ENCODE results near the gene IGSF11. TPM values are rescaled to one million over a fixed set of nuclear protein-coding genes. Genes with fewer than 3 reads are reported as not detected.
"Not testable (repeated sequence)": the region's sequence is repeated elsewhere in the genome, so short reads cannot be mapped to it uniquely, and the experiment has no call there.

The IGSF11 gene
- polyA plus RNA-seq, 1 donor = 1.9 TPM

DNA sequence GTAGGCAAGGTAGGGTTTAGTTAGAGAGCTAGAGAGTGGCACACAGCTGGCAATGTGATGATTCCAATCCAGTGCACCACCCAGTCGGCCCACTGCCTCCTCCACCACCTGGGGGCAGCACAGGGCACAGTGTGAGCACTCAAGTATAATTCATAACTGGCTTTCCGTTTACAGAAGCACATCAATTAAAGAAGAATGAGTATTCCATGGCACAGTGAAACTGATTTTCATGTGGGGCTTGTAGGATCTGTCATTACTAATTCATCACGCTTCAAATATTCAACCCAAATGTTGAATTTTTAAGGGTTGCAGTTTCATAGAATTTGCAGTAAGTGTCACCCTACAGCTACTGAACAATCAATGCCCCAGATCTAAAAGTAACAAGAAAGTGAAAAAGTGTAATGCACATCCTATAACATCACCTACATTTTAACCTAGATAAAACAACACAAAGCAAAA is 149.9 kb downstream of the IGSF11 start:
- no peaks in the 10 kb centered on the region for H3K4me1 ChIP-seq (ENCODE audit: control insufficient read depth, insufficient read depth, low read length)

DNA sequence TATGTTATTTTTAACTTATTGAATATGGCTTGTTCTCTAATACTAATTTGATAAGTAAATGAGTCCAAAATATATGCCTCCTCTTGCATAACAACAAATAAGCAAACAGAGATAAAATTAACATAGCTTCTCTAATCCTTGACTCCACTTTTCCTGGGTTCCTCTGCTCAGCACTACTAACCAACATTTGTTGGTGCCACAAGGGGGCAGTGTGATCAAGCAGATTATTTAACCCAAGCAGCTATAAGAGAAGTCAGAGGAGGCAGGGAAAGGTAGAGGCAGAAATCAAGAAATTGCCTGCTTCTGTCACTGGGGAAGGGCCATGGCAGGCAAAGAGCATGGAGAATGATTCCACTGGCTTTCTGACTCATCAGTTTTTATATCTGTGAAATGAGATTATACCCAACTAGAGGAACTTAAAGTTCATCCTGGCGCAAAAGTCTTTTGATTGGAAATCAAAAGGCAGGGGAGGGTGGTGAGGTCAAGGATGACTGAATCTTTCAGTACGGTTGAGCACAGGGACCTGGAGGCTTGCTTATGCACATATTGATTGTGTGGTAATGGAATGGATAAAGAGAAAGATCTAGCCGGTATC is 152.2 kb downstream of the IGSF11 start:
- Histone ChIP-seq H3K4me1 (ENCODE audit: control insufficient read depth, insufficient read depth, low read length) (no peaks in the 10 kb centered on the region), H3K36me3 (ENCODE audit: control insufficient read depth, insufficient read depth, low read length) (no peaks in the 10 kb centered on the region), H3K9me3 (ENCODE audit: control insufficient read depth, low read depth, low read length) (no peaks in the 10 kb centered on the region), H3K27ac (ENCODE audit: low read length) (no peak overlapping the region), H3K4me3 (ENCODE audit: low read length) (no peak overlapping the region), H3K27me3 (ENCODE audit: control insufficient read depth, insufficient read depth, low read length) (no peaks in the 10 kb centered on the region)
- WGBS (ENCODE audit: insufficient coverage, low lambda C conversion rate) = 60% methylated on average over 1 of the region's 3 CpGs
- DNase-seq = peak; percentile 23 to 50

More for the DNA sequence above, 149.9 kb downstream of the IGSF11 start:
- no peaks in the 10 kb centered on the region for H3K27me3 ChIP-seq (ENCODE audit: control insufficient read depth, insufficient read depth, low read length)
- WGBS (ENCODE audit: insufficient coverage, low lambda C conversion rate) = no CpG with 5 or more reads among the region's 3 CpGs
- H3K4me3 ChIP-seq (ENCODE audit: low read length) = no peak overlapping the region
- no peaks in the 10 kb centered on the region for H3K9me3 ChIP-seq (ENCODE audit: control insufficient read depth, low read depth, low read length)
- H3K27ac ChIP-seq (ENCODE audit: low read length) = no peak overlapping the region
- H3K36me3 ChIP-seq (ENCODE audit: control insufficient read depth, insufficient read depth, low read length) = no peaks in the 10 kb centered on the region
- DNase-seq = peak; percentile 30 to 35

DNA sequence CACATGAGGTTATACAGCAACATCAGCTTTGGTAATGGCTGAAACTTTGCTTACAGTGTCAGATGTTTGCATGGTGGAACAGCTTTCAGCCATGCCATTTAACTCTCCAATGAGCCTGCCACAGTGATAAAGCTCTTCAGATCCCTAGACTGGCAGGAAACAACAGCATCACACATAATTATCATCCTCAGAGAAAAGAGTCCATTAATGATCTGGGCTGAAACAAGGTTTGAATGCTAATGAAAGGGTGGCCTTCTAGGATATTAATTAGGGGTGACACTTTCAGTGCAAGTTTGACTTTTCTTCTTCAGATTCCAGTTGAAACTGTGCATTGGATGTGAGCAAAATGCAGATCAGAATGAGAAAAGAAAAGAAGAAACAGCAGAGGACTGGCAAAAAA is 166.6 kb downstream of the IGSF11 start:
- Histone ChIP-seq H3K27ac (ENCODE audit: low read length) (no peak overlapping the region), H3K4me3 (ENCODE audit: low read length) (no peak overlapping the region), H3K36me3 (ENCODE audit: control insufficient read depth, insufficient read depth, low read length) (no peaks in the 10 kb centered on the region), H3K4me1 (ENCODE audit: control insufficient read depth, insufficient read depth, low read length) (no peaks in the 10 kb centered on the region), H3K9me3 (ENCODE audit: control insufficient read depth, low read depth, low read length) (no peaks in the 10 kb centered on the region), H3K27me3 (ENCODE audit: control insufficient read depth, insufficient read depth, low read length) (no peaks in the 10 kb centered on the region)
- DNase-seq = no peak

DNA sequence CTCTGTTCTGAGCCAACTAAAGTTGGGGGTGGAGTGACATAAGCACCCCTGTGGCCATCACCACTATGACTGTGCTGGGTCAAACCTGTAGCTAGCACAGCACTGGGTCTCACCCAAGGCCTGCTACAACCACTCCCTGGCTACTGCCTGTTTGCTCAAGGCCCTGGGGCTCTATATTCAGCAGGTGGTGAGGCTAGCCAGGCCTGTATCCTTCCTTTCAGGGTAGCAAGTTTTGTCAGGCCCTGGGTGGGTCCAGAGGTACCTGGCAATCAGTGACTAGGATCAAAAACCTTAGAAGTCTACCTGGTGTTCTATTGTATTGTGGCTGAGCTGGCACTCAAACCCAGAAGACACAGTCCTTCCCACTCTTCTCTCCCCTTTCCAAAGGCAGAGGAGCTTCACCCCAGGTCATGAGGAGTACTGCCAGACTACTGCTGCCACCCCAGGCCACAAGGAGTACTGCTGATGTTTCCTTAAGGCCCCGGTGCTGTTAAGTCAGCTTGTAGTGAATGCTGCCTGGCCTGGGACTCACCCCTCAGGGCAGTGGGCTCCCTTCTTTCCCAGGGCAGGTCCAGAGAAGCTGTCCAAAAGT is 170.8 kb downstream of the IGSF11 start:
- Histone ChIP-seq H3K27ac (ENCODE audit: low read length) (no peak overlapping the region), H3K27me3 (ENCODE audit: control insufficient read depth, insufficient read depth, low read length) (no peaks in the 10 kb centered on the region), H3K4me3 (ENCODE audit: low read length) (no peak overlapping the region), H3K4me1 (ENCODE audit: control insufficient read depth, insufficient read depth, low read length) (no peaks in the 10 kb centered on the region), H3K36me3 (ENCODE audit: control insufficient read depth, insufficient read depth, low read length) (no peaks in the 10 kb centered on the region), H3K9me3 (ENCODE audit: control insufficient read depth, low read depth, low read length) (no peaks in the 10 kb centered on the region)
- no peak for DNase-seq
- WGBS (ENCODE audit: insufficient coverage, low lambda C conversion rate) = no CpG with 5 or more reads among the region's 1 CpG

DNA sequence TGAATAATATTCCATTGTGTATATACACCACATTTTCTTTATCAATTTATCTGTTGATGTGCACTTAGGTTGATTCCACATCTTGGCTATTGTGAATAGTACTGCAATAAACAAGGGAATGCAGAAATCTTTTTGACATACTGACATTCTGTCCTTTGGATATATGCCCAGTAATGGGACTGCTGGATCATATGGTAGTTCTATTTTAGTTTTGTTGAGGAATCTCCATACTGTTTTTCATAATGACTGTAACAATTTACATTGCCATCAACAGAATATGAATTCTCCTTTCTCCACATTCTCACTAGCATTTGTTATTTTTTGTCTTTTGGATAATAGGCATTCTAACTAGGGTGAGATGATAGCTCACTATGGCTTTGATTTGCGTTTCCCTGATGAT is 174.7 kb downstream of the IGSF11 start:
- no peak overlapping the region for H3K27ac ChIP-seq (ENCODE audit: low read length)
- 80% methylated on average over 1 of the region's 1 CpG for WGBS (ENCODE audit: insufficient coverage, low lambda C conversion rate)

DNA sequence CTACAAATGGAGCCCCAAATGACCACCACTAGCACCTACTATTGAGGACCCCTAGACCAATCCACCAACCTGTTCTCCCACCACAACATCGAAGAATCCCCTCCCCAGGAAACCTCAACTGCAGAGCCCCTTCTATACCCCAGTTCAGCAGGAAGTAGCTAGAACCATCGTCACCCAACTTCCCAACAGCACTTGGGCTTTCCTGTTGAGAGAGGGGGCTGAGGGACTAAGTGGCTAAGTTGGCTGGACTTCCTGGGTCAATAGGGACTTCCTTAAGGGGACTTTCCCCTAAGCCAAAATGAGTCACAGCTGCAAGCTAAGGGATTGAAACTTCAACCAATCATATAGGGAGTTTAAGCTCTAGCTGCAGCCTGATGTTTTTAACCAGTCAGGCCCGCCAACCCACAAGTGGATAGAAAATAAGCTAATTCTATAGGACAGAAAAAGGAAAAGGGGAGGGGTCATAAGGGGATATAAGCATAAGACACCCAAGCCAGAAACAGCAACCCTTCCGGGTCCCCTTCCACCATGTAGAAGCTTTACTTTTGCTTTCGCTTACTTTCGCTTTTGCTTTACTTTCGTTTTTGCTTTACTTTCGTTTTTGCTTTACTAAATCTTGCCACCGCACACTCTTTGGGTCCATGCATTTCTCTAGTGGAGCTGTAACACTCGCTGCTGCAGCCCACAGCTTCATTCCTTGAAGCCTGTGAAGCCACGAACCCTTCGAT is 183.0 kb downstream of the IGSF11 start:
- not testable (repeated sequence) for H3K4me3 ChIP-seq (ENCODE audit: low read length); DNase-seq; H3K36me3 ChIP-seq (ENCODE audit: control insufficient read depth, insufficient read depth, low read length); H3K27me3 ChIP-seq (ENCODE audit: control insufficient read depth, insufficient read depth, low read length); H3K27ac ChIP-seq (ENCODE audit: low read length); H3K9me3 ChIP-seq (ENCODE audit: control insufficient read depth, low read depth, low read length); H3K4me1 ChIP-seq (ENCODE audit: control insufficient read depth, insufficient read depth, low read length)
- WGBS (ENCODE audit: insufficient coverage, low lambda C conversion rate) = no CpG with 5 or more reads among the region's 12 CpGs

More for the DNA sequence above, 174.7 kb downstream of the IGSF11 start:
- no peaks in the 10 kb centered on the region for H3K9me3 ChIP-seq (ENCODE audit: control insufficient read depth, low read depth, low read length)
- H3K4me1 ChIP-seq (ENCODE audit: control insufficient read depth, insufficient read depth, low read length) = no peaks in the 10 kb centered on the region
- no peaks in the 10 kb centered on the region for H3K27me3 ChIP-seq (ENCODE audit: control insufficient read depth, insufficient read depth, low read length)
- DNase-seq = no peak
- no peaks in the 10 kb centered on the region for H3K36me3 ChIP-seq (ENCODE audit: control insufficient read depth, insufficient read depth, low read length)
- H3K4me3 ChIP-seq (ENCODE audit: low read length) = no peak overlapping the region

DNA sequence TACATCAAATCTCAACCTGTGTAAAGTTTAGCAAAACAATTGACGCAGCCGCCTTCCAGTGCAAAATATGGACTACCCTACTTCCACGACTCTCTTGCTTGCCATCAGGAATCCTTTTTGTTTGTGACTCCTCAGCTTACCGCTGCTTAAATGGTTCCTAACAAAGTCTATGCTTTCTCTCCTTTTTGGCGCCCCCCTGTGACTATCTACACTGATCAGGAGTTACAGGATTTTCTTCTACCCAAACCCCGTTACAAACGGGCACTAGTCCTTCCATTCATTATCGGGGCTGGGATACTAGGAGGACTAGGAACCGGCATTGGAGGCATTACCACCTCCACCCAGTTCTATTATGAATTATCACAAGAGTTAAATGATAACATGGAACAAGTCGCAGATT is 184.0 kb downstream of the IGSF11 start:
- H3K27me3 ChIP-seq (ENCODE audit: control insufficient read depth, insufficient read depth, low read length) = no peaks in the 10 kb centered on the region
- H3K27ac ChIP-seq (ENCODE audit: low read length) = no peak overlapping the region
- no peaks in the 10 kb centered on the region for H3K4me1 ChIP-seq (ENCODE audit: control insufficient read depth, insufficient read depth, low read length)
- H3K4me3 ChIP-seq (ENCODE audit: low read length) = no peak overlapping the region
- DNase-seq = no peak
- 100% methylated on average over 1 of the region's 10 CpGs for WGBS (ENCODE audit: insufficient coverage, low lambda C conversion rate)
- H3K36me3 ChIP-seq (ENCODE audit: control insufficient read depth, insufficient read depth, low read length) = no peaks in the 10 kb centered on the region
- no peaks in the 10 kb centered on the region for H3K9me3 ChIP-seq (ENCODE audit: control insufficient read depth, low read depth, low read length)

Other genes starting within 250 kb of the IGSF11 start
- gene TEX55, start 111.3 kb upstream of the IGSF11 start, polyA plus RNA-seq = not detected
- gene UPK1B, start 138.8 kb upstream of the IGSF11 start, polyA plus RNA-seq = 1.1 TPM
- gene B4GALT4, start 206.0 kb upstream of the IGSF11 start, polyA plus RNA-seq = 54.5 TPM